Renal cortex interstitium (tissue), 11 donors: ENCODE measurements around the gene DOCK11. TPM values are rescaled to one million over a fixed set of nuclear protein-coding genes. Genes with fewer than 3 reads are reported as not detected.

Experiments
- DNase-seq, 11 donors: peaks; one replicate each; pipeline ENCODE4 v3.0.0-alpha.2; 2013; ENCODE audit warnings: low read depth in 9 of 11, low spot score in 4 of 11; ENCODE audit errors: extremely low read depth in 1 of 11
- polyA plus RNA-seq, 3 donors: library from polyadenylated mRNA; unstranded; fragments of 120-200 nt; gene quantifications; one replicate each; pipeline ENCODE4 v1.2.1, GENCODE V29; 2013; ENCODE audit not compliant: insufficient read length in 3 of 3

DOCK11 gene
- polyA plus RNA-seq, 3 donors: 23.1 to 25.8 (median 23.2) TPM

DNA sequence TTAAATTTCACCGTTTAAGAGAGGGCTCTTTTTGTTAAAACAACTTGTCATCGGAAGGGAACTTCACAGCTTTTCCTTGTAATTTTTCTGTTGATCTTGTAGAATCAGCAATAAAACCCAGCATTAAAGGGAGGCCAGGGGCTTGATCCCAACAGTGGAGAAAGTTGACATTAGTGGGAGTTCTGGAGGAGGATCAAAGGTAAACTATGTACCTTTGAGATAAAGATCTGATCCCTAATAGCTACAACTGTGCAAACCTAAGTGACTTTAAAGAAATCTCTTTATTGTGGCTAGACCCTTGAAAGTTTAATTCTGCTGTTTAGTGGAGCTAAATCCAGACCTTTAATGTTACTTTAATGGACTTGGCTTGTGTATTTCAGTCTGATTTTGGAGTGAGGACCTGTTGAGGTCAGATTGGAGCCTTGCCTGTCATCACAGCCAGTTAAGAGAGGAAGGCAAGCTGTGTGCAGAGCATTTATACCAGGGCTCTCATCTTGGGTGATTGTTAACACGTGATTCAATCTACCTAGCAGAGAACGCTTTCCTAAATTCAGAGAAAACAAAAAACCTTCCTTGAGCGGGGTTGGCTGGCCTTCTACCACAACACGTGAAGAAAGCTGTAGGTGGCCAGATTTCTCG is 1.7 kb downstream of the DOCK11 start:
- no peak for DNase-seq

DNA sequence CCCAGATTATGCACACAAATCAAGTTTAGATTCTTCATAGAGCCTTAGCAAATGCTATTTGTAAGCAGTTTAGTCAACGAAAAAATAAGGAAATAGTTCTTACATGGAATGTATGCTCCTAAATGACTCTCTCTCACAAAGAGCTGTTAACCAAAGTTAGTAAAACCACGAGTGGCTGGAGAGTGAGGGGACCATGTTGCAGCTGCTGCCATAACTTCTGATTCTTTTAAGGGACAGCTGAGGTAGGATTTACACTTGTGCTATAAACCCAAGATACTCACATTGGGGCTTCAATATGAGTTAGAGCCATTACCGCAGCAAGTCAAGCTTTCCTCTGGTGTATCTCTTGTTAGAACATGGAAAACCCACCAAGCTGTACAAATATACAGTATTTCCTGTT is 2.7 kb downstream of the DOCK11 start:
- no peak for DNase-seq

DNA sequence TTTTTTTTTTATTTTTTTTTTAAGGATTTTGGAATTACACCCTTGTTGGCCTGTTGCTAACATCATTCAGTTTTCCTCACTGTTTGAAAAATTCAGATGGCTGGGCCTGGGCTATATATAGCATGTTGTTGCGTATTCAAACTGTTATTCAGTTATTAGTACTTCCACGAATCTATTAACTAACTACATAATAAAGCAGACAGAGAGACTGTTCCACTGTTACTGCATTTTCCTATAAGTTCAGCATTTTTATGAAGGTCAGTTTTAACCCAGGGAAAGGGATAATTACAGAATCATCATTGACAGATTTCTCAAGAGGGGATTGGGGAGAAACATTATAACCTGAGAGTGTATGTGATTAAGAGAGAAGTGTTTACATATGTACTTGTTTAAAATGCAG is 3.1 kb downstream of the DOCK11 start:
- DNase-seq: no peak

DNA sequence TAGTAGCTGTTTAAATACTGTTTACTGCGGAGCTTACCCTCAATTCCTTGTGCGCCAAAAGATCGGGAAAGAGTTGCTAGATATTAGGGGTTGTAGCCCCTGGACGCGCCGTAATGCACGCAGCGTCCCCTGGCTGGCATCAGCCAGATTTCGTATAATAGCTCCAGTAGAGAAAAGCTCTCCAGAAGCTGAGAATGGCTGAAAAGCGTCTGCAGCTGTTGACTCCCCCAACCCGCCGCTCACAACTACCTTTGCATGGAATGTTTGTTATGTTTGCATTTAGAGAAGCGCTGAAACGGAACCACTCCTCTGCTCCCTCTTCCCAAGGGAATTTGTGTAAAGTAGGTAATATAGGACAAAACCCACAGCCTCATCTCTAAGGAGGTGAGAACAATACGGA is 3.7 kb downstream of the DOCK11 start:
- no peak for DNase-seq

DNA sequence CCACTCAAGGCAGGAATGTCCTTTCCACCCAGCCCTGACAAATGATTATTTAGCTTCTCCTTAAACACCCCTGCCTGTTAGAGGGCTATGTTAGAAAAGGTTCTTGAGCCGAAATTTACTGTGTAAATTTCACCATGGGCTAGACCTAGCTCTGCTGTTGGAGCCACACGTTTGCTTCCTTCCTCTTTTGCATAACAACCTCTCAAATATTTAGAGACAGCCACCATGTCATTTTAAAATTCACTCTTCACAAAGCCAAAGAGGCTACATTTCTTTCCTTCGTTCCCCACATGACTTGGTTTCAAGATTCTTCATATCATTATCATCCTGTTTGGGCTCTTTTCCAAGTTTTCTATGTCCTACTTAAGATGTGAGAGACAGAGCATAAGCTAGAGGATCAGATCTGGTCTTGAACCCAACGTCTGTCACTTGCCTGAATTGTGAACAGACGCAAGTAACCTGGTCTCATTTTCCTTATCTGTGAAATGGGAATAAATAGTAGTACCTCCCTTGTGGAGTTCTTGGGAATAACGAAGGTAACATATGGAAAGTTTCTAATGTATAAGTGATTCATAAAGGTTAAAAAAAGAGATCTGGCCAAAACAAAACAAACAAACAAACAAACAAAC is 6.7 kb downstream of the DOCK11 start:
- DNase-seq: no peak

DNA sequence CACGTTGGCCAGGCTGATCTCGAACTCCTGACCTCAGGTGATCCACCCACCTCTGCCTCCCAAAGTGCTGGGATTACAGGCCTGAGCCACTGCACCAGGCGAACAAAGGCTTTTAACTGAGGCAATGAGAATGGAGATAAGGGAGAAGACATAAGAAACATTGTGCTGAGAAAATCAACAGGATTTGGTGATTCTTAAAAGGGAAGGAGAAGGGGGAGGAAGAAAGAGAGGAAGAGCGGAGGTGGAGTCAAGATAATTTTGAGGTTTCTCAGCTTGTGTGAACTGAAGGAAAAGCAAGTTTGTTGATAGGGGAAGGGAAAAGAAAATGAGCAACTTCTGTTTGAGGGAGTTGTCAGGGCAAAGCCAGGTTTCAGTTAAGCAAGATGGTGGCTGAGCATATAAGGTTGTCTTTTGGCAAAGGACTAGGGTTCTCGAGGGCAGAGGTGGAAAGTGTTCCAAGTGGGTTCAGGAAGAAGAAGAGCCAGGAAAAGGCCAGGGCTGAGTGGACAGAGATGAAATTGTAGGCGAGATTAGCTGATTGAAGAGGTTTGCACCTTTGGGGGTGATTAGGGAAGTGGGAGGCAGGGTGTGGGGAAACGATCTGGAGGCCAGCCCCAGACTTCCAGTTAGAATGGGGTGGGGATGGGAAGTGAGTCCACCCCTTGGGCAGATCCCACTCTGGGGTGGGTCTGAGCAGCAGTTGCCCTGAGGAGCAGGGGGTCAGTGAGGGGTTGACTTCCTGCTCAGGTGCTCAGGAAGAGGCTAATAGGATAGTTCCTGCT is 7.8 kb downstream of the DOCK11 start:
- no peak for DNase-seq

DNA sequence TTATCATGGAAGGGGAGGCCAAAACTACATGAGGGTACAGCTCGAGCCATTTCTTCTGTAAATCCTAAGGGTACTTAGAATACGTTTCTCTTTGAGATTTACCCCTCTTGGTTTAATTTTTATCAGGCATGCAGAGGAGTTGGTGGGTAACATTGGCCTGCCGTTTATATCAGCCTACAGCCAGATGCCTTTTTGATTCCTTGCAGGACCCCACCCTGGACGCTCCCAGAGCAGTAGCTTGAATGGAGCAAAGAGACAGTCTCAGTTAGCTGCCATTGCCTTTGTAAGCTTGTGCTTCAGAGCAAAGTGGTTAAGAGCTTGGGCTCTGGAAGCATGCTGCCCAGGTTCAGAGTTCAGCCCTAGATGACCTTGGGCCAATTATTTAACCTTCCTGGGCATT is 9.0 kb downstream of the DOCK11 start:
- DNase-seq: no peak

DNA sequence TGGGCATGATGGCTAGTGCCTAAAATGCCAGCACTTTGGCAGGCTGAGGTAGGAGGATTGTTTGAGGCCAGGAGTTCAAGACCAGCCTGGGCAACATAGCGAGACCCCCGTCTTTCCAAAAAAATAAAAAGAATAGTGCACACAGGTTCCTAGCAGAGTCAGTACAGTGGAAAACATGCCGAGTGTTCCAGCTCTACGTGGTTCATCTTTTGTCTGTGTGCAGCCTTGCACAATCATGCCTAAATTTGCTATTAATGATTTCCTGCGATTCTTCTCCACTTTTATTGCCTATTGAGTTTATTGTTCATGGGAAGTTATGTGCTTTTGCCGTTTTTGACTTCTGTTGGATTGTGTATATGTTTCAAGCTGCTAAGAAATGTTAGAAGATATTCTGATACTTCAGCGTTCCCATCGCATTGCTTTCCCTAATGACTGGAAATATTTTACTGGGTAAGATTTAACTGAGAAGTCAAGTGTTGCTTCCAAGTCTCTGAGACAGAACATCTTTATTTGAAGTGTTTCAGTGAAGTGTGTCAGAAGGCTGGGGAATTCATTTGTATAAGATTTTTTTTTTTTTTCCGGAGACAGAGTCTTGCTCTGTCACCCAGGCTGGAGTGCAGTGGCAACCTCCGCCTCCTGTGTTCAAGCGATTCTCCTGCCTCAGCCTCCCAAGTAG is 11.3 kb downstream of the DOCK11 start:
- DNase-seq: no peak

DNA sequence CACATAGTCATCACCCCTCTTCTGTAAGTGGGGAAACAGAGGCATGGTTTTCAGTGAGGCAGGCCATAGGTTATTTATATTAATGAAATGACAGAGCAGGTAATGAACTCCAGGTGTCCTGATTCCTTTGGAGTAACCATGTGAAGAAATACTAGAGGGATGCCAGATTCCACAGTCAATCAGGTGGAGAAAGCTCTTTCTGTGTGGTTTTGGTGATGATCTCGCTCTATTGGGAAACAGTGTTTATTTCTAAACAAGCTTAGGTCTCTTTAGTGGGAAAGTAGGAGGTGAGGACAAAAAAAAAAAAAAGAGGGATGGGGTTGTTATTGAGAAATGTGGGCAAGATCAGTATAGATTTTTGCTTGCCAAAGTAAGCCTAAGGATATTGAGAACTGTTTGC is 12.2 kb downstream of the DOCK11 start:
- DNase-seq: no peak

DNA sequence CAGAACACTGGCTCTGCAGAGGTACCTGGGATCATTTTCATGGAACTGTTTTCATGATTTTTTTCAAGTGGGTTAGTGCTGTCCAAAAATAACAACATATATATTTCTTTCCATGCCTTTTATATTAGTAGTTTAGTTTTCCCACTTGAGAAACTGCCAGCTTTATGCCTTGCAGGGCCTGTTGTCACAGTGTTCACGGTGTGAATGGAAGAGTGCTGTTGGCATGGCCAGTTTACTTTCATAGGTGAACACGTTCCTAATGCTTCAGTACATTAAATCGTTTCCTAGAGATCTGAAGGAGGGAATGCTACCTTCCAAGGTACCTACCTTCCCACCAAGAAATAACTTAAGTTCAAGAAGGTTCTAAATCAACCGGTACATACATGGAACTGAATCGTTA is 12.6 kb downstream of the DOCK11 start:
- no peak for DNase-seq

DNA sequence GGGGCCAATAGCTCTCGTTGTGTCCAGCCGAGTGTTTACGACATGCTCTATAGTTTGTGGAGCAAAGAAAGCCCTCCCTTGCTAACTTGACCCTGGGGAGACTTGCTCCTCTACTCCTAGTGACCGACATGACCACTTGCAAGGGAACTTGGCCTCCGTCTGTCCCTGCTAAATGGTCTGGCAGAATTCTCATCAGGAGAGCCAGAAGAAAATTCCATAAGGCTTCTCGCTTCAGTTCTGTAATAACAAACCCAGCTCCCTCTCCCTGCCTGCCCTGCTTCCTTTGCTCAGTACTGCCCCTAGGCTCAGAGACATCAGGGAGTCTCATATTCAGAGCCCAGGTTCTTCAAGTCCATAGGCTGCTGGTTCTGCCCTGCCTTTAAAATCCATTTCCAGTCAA is 13.0 kb downstream of the DOCK11 start:
- DNase-seq: no peak

DNA sequence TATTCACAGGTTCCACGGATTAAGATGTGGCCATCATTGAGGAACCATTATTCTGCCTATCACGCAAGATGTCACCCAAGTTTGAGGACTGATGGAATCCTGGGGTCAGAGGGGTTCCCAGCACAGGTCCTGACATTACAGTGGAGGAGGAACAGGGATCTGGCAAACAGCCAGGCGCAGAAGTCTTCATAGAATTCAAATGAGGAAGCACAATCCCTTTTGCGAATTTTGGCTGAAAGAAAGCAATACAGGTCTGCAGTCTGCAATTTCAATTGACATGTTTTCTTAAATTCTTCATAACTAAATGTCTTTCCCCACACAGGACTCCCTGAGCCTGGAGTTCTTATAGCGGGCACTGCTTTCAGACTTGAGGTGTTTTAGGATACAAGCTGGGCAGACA is 14.5 kb downstream of the DOCK11 start:
- DNase-seq: no peak

DNA sequence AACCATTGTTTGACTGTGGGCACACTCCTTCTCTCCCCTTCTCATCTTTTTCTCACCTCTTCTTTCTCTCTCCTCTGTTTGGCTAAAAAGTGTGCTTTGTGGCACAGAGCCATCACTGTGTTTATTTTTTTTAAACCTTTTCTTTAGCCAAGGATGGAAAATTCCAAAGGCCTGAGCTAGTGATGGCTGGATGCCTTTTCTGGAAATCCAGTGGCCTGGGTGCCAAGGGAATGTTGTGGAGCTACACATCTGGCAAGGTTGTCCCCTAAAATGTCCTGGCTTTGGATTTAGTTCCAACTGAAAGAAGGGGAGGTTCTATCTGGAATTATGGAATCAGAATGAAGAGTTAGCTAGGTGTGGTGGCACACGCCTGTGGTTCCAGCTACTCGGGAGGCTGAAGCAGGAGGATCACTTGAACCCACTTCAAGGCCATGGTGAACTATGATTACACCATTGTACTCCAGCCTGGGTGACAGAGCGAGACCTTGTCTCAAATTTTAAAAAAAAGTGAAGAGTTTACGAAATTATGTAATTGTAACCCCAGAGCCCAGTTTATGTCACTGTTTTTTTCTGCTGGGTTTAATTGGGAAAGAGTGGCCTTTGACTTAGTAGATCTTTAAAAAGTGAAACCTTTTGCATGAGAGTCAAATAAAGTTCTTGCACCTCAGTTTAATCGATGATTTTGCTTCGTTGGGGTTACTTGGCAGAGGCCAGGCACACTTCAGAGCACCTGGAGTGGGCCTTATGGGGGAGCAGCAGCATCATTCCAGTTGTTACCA is 17.7 kb downstream of the DOCK11 start:
- DNase-seq: no peak

DNA sequence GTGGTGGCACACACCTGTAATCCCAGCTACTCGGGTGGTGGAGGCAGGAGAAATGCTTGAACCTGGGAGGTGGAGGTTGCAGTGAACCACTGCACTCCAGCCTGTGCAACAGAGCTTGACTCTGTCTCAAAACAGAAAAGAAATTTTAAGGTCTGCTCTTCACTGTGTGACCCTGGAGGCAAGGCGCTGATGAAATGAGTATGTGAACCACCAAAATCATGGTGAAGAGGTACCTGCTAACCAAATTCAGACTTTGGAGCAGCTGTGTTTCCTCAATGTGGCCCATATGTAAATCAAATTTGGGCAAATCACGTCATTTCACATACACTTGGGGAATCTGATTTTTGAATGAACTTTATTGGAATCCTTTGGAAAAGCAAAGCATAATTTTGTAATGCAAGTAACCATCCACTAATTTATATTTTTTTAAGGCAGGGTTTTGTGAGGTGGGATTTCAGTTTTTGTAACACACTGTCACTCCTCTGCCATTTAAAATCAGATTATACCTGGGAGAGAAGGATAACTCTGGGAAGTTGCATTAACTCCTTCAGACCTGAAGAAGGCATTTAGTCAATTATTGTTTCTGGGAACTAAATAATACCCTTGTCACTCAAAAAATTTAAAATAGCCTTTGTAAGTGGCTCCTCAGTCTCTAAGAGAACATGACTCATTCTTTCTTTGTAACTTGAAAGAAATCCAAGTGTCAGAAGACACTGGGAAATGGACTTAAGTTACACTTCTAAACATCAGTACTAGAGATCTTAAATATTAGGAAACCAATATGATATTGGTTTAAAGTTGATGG is 24.0 kb downstream of the DOCK11 start:
- no peak for DNase-seq

DNA sequence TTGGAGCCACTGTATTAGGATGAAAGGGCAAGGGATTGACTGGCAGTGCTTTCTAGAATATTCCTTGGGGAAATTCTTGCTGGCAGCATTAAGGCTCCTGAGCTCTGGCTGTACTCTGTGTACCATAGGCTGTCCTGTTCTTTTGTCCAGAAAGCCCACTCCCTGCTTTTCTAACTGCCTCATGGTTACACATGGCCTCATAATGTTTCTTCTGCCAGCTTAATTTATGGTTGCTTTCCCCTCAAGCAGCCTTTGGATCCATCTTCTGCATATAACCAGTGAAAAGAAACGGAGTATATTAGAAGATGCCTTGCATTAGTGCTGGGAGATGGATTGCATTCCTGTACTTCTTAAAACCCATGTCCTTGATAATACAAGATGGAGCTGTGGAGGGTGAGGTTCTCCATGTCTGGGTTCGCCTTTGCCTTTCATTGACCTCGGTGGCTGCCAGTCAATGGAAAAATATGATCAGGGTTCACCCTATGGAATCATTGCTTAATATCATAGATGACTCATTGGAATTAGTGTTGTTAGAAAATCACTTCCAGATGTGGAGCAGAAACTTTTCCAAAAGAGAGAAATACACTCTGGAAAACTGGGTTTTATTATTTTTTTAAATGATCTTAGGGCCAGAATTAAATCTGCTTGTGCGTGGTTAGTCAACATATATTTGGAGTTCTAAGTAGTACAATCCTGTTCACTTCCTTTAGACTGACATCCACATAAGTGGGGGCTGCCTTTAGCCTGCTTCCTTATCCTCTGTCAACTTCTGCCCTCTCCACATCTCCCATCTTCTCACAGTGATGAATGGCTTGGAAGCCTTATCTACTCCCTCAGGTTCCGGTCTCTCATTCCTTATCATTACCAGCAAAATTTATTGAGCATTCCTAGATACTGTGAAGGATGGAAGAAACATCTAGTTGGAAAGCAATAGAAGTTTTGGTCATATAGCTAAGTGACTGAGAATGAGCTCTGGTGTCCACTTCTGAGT is 24.9 kb downstream of the DOCK11 start:
- DNase-seq: no peak

DNA sequence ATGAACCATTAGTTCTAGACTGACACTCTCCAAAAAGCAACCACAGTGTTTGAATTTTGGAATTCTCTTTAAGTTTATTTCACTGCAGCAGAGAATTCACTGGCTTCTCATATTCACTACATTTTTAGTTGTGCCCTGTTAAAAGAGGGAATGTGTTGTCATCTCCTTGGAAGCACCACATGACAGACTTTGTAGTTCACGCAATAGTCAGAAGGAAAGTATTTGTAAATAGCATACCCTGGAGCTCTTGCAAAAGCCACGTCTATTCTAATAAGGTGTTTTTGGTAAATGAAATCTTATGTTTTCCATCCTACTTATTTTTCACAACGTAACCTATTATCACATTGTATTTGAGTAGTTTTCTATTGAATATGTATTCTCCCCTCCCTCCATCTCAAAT is 25.8 kb downstream of the DOCK11 start:
- DNase-seq: no peak

DNA sequence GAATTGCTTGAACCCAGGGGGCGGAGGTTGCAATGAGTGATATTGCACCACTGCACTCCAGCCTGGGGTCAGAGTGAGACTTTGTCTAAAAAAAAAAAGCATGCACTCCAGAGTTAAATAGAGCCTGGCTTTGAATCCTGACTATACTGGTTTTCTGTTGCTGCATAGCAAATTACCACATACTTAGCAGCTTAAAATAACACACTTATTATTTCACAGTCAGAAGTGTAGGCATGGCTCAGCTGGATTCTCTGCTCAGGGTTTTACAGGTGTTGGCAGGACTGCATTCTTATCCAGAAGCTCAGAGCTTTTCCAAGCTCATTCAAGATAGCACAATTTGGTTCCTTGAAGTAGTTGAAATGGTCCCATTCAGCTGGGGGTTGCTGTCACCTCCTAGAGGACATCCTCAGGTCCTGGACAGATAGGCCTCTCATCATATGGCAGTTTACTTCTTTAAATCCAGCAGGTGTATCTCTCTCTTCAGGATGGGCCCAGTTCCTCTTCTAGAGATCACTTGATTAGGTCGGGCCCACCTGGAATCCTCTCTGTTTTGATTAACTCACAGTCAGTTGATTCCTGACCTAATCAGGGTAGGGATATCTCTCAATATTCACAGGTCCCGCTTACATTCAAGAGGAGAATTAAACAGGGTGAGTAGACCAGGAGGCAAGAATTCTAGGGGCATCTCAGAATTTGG is 26.8 kb downstream of the DOCK11 start:
- no peak for DNase-seq
